K562 (cell line): ENCODE measurements around the gene LRTM1.

Experiments used
- KDM1A ChIP-seq, 2 experiments: fragments of 450-650 bp; IDR thresholded peaks; 2 replicates each; pipeline ENCODE4 v1.6.1; 2016; ENCODE audit warnings: mild to moderate bottlenecking in 2 of 2
- MITF ChIP-seq: IDR thresholded peaks from 2 replicates; pipeline ENCODE4 v1.6.1; 2014; ENCODE audit warnings: antibody characterized with exemption
- RFX1 ChIP-seq: fragments of 450-650 bp; IDR thresholded peaks from 2 replicates; pipeline ENCODE4 v1.6.1; 2016; ENCODE audit warnings: mild to moderate bottlenecking, moderate library complexity
- SUPT5H ChIP-seq: fragments of 450-650 bp; IDR thresholded peaks from 2 replicates; pipeline ENCODE4 v1.6.1; 2016
- ZHX1 ChIP-seq: fragments of 150-350 bp; conservative IDR thresholded peaks from 2 replicates; pipeline ENCODE4 v1.6.1; 2014; ENCODE audit warnings: low read length
- ZNF584 ChIP-seq: fragments of 200-800 bp; sonication (Bioruptor generic); IDR thresholded peaks from 2 replicates; pipeline ENCODE4 v1.6.1; 2016; ENCODE audit warnings: low read depth, mild to moderate bottlenecking, missing genetic modification characterization, missing compliant biosample characterization

DNA sequence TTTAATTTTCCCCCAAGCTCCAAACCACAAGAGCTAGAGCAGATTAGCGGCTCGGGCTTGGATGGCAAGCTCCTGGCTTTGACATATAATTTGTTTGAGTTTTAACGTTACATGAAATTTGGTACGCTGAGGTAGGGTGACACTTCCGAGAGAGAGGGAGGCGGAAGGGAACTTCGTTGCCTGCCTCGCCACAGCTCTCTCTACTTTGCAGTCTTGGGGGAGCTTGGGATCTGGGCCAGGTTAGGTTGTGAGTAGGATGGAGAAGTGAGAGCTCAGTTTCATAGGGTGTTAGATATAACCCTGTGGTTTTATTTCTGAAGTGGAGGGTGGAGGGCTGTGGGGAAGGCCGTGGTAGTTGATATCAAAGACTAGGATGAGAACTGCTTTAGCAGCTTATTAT is 39.7 kb downstream of the LRTM1 start:
- TF ChIP-seq MITF (no peak), KDM1A (IDR thresholded peaks at IDR 0.05) (no peak), SUPT5H (no peak), ZHX1 (no peak), ZNF584 (no peak), RFX1 (no peak)
